ENCODE data around the gene CASR. TPM values are rescaled to one million over a fixed set of nuclear protein-coding genes. Genes with fewer than 3 reads are reported as not detected.

Gene CASR
- total RNA-seq, 1 experiment from 2014 or later: not detected

GRCh38 chr3:122235147-122235546 is 51.7 kb downstream of the CASR start:
- Histone ChIP-seq H3K4me1 (ENCODE audit: low read length) (no peaks in the 10 kb centered on the region), H3K27me3 (ENCODE audit: low read length) (no peaks in the 10 kb centered on the region), H3K9me2 (replicated peaks; ENCODE audit: insufficient read depth, low read length) (no peaks in the 10 kb centered on the region), H3K4me2 (ENCODE audit: low read depth, low read length, poor library complexity, severe bottlenecking) (no peak overlapping the region), H3K9me3 (ENCODE audit: low read length) (no peaks in the 10 kb centered on the region), H3K27ac (ENCODE audit: low read length) (no peak overlapping the region), H4K20me1 (ENCODE audit: insufficient read depth, low read depth, low read length) (no peaks in the 10 kb centered on the region), H2AFZ (ENCODE audit: low read length) (no peak overlapping the region), H3K79me2 (ENCODE audit: low read length) (no peaks in the 10 kb centered on the region), H3K4me3 (ENCODE audit: low read length) (no peak overlapping the region), H3K9ac (ENCODE audit: low read length) (no peak overlapping the region), H3K36me3 (ENCODE audit: insufficient read depth, low read length) (no peaks in the 10 kb centered on the region)
- no peak for DNase-seq

- H2AFZ ChIP-seq (ENCODE audit: low read length): no peak overlapping the region
- no peaks in the 10 kb centered on the region for H3K36me3 ChIP-seq (ENCODE audit: insufficient read depth, low read length)
- H3K9ac ChIP-seq (ENCODE audit: low read length): no peak overlapping the region
- H4K20me1 ChIP-seq (ENCODE audit: insufficient read depth, low read depth, low read length): no peaks in the 10 kb centered on the region
- no peaks in the 10 kb centered on the region for H3K4me1 ChIP-seq (ENCODE audit: low read length)
- no peak for DNase-seq
- H3K9me2 ChIP-seq (replicated peaks; ENCODE audit: insufficient read depth, low read length): no peaks in the 10 kb centered on the region
- H3K27ac ChIP-seq (ENCODE audit: low read length): no peak overlapping the region
- H3K4me2 ChIP-seq (ENCODE audit: low read depth, low read length, poor library complexity, severe bottlenecking): no peak overlapping the region
- no peaks in the 10 kb centered on the region for H3K79me2 ChIP-seq (ENCODE audit: low read length)
- H3K27me3 ChIP-seq (ENCODE audit: low read length): no peaks in the 10 kb centered on the region
- H3K4me3 ChIP-seq (ENCODE audit: low read length): no peak overlapping the region
- H3K9me3 ChIP-seq (ENCODE audit: low read length): no peaks in the 10 kb centered on the region
Observed at GRCh38 chr3:122239112-122239511, 55.6 kb downstream of the CASR start.

- Histone ChIP-seq H3K9ac (ENCODE audit: low read length) (no peak overlapping the region), H3K4me2 (ENCODE audit: low read depth, low read length, poor library complexity, severe bottlenecking) (peak overlapping the region; percentile 29), H3K9me3 (ENCODE audit: low read length) (no peaks in the 10 kb centered on the region), H2AFZ (ENCODE audit: low read length) (no peak overlapping the region), H3K79me2 (ENCODE audit: low read length) (no peaks in the 10 kb centered on the region), H4K20me1 (ENCODE audit: insufficient read depth, low read depth, low read length) (no peaks in the 10 kb centered on the region), H3K27ac (ENCODE audit: low read length) (no peak overlapping the region), H3K36me3 (ENCODE audit: insufficient read depth, low read length) (no peaks in the 10 kb centered on the region), H3K4me1 (ENCODE audit: low read length) (peaks cover 10% of the 10 kb centered on the region), H3K4me3 (ENCODE audit: low read length) (no peak overlapping the region), H3K27me3 (ENCODE audit: low read length) (no peaks in the 10 kb centered on the region), H3K9me2 (replicated peaks; ENCODE audit: insufficient read depth, low read length) (no peaks in the 10 kb centered on the region)
- DNase-seq: peak; percentile 56
Observed at GRCh38 chr3:122245513-122246174, 62.2 kb downstream of the CASR start.

DNA sequence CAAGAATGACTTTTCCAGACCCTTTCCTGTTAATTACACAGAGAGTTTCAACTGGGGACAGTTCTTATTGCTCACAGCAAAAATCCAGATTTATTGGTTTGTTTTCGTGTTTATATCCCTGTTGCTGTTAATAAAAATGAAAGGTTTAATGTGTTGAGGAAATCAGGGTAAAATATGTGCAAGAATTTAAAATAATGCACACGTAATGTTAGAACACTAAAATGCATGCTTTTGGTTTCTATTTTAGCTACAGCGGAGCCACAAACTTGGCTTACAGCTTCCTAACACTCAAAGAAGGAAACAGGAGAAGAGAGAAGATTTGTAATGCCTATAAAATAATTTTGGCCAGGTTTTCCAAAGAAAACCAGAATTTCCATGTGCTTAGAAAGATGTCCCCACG is 62.7 kb downstream of the CASR start:
- peak overlapping the region; percentile 29 for H3K4me2 ChIP-seq (ENCODE audit: low read depth, low read length, poor library complexity, severe bottlenecking)
- no peaks in the 10 kb centered on the region for H3K9me2 ChIP-seq (replicated peaks; ENCODE audit: insufficient read depth, low read length)
- H3K36me3 ChIP-seq (ENCODE audit: insufficient read depth, low read length): no peaks in the 10 kb centered on the region
- H3K27ac ChIP-seq (ENCODE audit: low read length): no peak overlapping the region
- no peak overlapping the region for H2AFZ ChIP-seq (ENCODE audit: low read length)
- H3K4me1 ChIP-seq (ENCODE audit: low read length): peaks cover 10% of the 10 kb centered on the region
- no peak overlapping the region for H3K4me3 ChIP-seq (ENCODE audit: low read length)
- H3K79me2 ChIP-seq (ENCODE audit: low read length): no peaks in the 10 kb centered on the region
- no peaks in the 10 kb centered on the region for H4K20me1 ChIP-seq (ENCODE audit: insufficient read depth, low read depth, low read length)
- no peaks in the 10 kb centered on the region for H3K9me3 ChIP-seq (ENCODE audit: low read length)
- no peaks in the 10 kb centered on the region for H3K27me3 ChIP-seq (ENCODE audit: low read length)
- DNase-seq: no peak
- H3K9ac ChIP-seq (ENCODE audit: low read length): no peak overlapping the region

GRCh38 chr3:122247087-122247824 is 63.8 kb downstream of the CASR start:
- H3K9ac ChIP-seq (ENCODE audit: low read length): no peak overlapping the region
- peaks cover 10% of the 10 kb centered on the region for H3K4me1 ChIP-seq (ENCODE audit: low read length)
- H3K4me3 ChIP-seq (ENCODE audit: low read length): no peak overlapping the region
- no peaks in the 10 kb centered on the region for H3K9me3 ChIP-seq (ENCODE audit: low read length)
- no peaks in the 10 kb centered on the region for H3K36me3 ChIP-seq (ENCODE audit: insufficient read depth, low read length)
- no peak overlapping the region for H3K4me2 ChIP-seq (ENCODE audit: low read depth, low read length, poor library complexity, severe bottlenecking)
- no peaks in the 10 kb centered on the region for H3K79me2 ChIP-seq (ENCODE audit: low read length)
- no peaks in the 10 kb centered on the region for H3K9me2 ChIP-seq (replicated peaks; ENCODE audit: insufficient read depth, low read length)
- no peak overlapping the region for H3K27ac ChIP-seq (ENCODE audit: low read length)
- no peak for DNase-seq
- no peak overlapping the region for H2AFZ ChIP-seq (ENCODE audit: low read length)
- H3K27me3 ChIP-seq (ENCODE audit: low read length): no peaks in the 10 kb centered on the region
- no peaks in the 10 kb centered on the region for H4K20me1 ChIP-seq (ENCODE audit: insufficient read depth, low read depth, low read length)

DNA sequence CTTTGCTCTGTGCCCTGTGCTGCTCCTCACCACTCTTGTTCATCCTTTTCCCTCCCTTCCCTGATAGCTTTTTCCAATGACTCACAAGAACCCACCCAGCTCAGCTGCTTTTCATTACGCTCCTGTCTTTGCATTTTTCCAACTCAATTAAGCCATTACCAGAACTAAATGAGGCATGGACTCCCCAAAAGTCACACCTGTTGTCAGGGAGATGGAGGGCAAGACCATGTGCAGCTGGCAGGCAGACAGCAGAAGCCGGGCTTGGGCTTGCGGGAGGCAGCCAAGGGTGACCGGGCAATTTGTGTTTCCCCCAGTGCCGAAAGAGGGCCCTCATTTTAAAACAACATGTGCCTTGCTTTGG is 64.3 kb downstream of the CASR start:
- no peaks in the 10 kb centered on the region for H4K20me1 ChIP-seq (ENCODE audit: insufficient read depth, low read depth, low read length)
- no peak overlapping the region for H3K9ac ChIP-seq (ENCODE audit: low read length)
- no peaks in the 10 kb centered on the region for H3K27me3 ChIP-seq (ENCODE audit: low read length)
- peaks cover 10% of the 10 kb centered on the region for H3K4me1 ChIP-seq (ENCODE audit: low read length)
- H3K79me2 ChIP-seq (ENCODE audit: low read length): no peaks in the 10 kb centered on the region
- H2AFZ ChIP-seq (ENCODE audit: low read length): no peak overlapping the region
- H3K36me3 ChIP-seq (ENCODE audit: insufficient read depth, low read length): no peaks in the 10 kb centered on the region
- no peak overlapping the region for H3K4me3 ChIP-seq (ENCODE audit: low read length)
- H3K27ac ChIP-seq (ENCODE audit: low read length): no peak overlapping the region
- no peak overlapping the region for H3K4me2 ChIP-seq (ENCODE audit: low read depth, low read length, poor library complexity, severe bottlenecking)
- no peaks in the 10 kb centered on the region for H3K9me3 ChIP-seq (ENCODE audit: low read length)
- no peak for DNase-seq
- H3K9me2 ChIP-seq (replicated peaks; ENCODE audit: insufficient read depth, low read length): no peaks in the 10 kb centered on the region

- Histone ChIP-seq H3K9ac (ENCODE audit: low read length) (no peak overlapping the region), H3K4me3 (ENCODE audit: low read length) (no peak overlapping the region), H3K79me2 (ENCODE audit: low read length) (no peaks in the 10 kb centered on the region), H2AFZ (ENCODE audit: low read length) (no peak overlapping the region), H3K27me3 (ENCODE audit: low read length) (no peaks in the 10 kb centered on the region), H3K4me1 (ENCODE audit: low read length) (peaks cover 10% of the 10 kb centered on the region), H3K36me3 (ENCODE audit: insufficient read depth, low read length) (no peaks in the 10 kb centered on the region), H3K27ac (ENCODE audit: low read length) (no peak overlapping the region), H3K4me2 (ENCODE audit: low read depth, low read length, poor library complexity, severe bottlenecking) (no peak overlapping the region), H3K9me2 (replicated peaks; ENCODE audit: insufficient read depth, low read length) (no peaks in the 10 kb centered on the region), H3K9me3 (ENCODE audit: low read length) (no peaks in the 10 kb centered on the region), H4K20me1 (ENCODE audit: insufficient read depth, low read depth, low read length) (no peaks in the 10 kb centered on the region)
- DNase-seq: no peak
Observed at GRCh38 chr3:122251428-122251827, 68.0 kb downstream of the CASR start.

DNA sequence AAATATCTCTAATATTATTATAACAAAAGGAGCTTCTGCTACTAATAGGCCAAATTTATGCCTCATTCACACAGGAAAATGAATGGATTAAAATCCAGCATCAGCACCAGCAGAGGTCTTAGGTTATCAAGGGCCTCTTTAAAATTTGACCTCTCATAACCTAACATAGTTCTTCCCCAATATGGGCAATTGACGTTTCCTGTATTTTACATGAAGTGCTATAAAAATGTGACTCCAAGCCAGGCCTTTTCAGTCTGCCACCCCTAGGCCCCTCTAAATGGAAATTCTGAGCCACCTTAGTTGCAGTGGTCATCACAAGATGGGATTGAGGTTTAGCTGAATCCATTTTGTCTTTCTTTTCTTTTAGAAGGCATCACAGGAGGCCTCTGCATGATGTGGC is 70.1 kb downstream of the CASR start:
- no peak for DNase-seq
- Histone ChIP-seq H3K9me2 (replicated peaks; ENCODE audit: insufficient read depth, low read length) (no peaks in the 10 kb centered on the region), H3K79me2 (ENCODE audit: low read length) (no peaks in the 10 kb centered on the region), H2AFZ (ENCODE audit: low read length) (no peak overlapping the region), H3K27ac (ENCODE audit: low read length) (no peak overlapping the region), H3K27me3 (ENCODE audit: low read length) (no peaks in the 10 kb centered on the region), H3K4me1 (ENCODE audit: low read length) (peaks cover 3% of the 10 kb centered on the region; the same call in 1 of the 2 replicates), H3K4me3 (ENCODE audit: low read length) (no peak overlapping the region), H3K4me2 (ENCODE audit: low read depth, low read length, poor library complexity, severe bottlenecking) (no peak overlapping the region), H3K9ac (ENCODE audit: low read length) (no peak overlapping the region), H3K9me3 (ENCODE audit: low read length) (no peaks in the 10 kb centered on the region), H4K20me1 (ENCODE audit: insufficient read depth, low read depth, low read length) (no peaks in the 10 kb centered on the region), H3K36me3 (ENCODE audit: insufficient read depth, low read length) (no peaks in the 10 kb centered on the region)
